Activated CD4-positive, alpha-beta T cell treated with anti-CD3 and anti-CD28 coated beads, Interleukin-2, amount 50 U/mL, for 24 hours (primary cell): Measurements from ENCODE around the gene LYZL1.
"Not testable (repeated sequence)": the region's sequence is repeated elsewhere in the genome, so short reads cannot be mapped to it uniquely, and the experiment has no call there.

Experiments
- DNase-seq, 2 donors: peaks; one replicate each; pipeline ENCODE4 v3.0.0-alpha.2; 2020; ENCODE audit warnings: low read depth in 1 of 2, low spot score in 1 of 2

The LYZL1 gene

DNA sequence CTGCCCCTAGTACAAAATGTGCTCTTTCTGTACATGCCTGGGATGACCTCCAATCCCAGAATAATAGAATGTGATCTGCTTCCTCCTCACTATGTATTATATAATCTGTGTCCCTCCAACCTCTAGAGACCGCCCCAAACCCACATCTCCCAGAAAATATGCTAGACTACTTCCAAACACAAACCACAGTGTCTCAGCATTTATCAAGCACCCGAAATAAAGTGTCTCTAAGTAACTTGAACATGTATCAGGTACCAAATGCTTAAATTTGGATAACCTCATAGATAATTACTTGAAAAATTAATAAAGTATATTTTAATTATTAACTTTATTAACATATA lies 16.1 kb downstream of the LYZL1 start:
- no peak for DNase-seq

DNA sequence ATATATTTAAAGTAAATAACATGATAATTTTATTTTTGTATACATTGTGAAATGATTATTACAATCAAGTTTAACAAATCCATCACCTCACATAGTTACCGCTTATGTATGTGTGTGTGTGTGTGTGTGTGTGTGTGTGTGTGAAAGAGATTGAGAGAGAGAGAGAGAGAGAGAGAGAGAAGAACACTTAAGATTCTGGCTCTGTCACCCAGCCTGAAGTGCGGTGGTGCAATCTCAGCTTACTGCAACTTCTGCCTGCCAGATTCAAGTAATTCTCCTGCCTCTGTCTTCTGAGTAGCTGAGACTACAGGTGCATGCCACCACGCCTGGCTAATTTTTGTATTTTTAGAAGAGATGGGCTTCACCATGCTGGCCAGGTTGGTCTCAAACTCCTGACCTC lies 17.8 kb downstream of the LYZL1 start:
- no peak for DNase-seq

DNA sequence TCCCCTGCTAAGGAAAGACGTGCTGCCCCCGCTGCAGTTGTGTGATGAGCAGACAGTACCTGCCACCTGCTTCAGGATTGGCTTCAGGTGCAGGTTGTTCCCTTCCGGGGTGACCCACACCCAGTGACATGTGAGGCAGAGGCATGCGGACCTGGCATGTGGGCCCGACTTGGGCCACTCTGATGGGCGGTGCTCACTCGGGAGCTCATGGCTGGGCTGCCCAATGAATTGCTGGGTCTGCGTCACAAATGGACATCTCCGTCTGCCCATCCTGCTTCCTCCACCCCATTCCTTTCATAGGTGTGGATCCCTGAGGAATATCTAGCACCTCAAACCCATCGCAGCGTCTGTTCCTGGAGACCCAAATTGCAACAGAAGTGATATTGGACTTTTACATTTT lies 19.3 kb downstream of the LYZL1 start:
- DNase-seq: not testable (repeated sequence)

DNA sequence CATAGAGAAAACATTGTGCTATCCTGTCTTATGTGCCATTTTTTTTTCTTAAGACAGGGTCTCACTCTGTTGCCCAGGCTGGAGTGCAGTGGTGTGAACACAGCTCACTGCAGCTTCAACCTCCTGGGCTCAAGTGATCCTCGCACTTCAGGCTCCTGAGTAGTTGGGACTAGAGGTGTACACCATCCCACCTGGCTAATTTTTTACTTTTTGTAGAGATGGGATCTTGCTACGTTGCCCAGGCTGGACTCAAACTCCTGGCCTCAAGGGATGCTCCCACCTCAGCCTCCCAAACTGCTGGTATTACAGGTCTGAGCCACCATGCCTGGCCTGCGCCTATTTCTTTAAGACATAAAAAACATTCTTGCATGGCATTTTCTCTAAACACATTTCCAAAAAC lies 20.6 kb downstream of the LYZL1 start:
- DNase-seq: no peak

DNA sequence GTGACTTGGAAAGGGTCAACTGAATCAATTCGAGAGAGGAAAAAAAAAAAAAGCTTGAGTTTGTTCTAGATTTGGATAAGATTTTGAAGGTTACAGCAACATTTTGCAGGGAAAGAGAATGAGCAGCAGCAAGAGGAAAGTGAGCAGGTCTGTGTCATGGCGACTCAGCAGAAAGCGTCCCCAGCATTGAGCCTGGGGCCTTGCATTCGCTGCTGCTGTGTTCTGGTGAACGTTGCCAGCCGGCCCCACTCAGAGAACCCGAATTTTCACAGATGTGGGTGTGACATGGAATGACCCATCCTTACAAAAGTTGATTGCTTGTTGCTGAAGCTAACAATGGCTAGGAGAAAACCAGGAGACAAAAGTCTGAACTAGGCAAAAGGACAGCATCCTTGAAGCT lies 21.6 kb downstream of the LYZL1 start:
- not testable (repeated sequence) for DNase-seq

DNA sequence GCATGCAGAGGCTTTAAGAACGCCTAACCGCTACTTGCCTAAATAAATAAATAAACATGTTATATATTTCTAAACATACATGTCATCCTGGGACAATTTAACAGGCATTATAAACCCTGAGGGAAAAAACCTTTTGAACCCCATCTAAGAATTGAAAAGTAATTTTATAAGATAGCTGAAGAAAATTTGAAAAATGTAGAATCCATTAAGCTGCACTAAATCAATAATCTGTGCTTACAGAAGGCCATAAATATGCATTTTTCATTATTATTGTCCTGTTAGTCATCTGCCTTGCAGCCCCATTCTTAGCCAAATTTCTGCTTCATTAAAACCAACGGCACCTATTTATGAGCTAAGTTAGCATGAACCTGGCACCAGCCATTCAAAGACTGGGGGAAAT lies 24.2 kb downstream of the LYZL1 start:
- no peak for DNase-seq

DNA sequence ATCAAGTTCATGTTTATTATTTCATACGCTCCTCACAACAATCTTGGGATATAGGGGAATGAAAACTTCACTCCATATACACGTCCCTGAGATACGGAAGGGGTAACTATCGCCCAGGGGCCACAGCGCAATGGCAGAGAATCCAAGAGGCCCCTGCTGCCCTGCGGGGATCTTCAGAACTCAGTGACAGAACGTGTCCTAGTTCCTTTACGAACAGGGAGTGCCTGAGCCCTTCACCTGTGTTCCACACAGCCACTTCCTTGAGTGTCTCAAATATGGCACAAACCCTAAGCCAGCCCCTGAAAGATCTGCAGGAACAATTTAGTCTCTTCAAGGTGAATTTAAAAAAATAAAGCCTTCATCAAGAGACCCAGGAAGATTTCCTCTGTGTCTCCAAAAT lies 25.9 kb downstream of the LYZL1 start:
- no peak for DNase-seq

DNA sequence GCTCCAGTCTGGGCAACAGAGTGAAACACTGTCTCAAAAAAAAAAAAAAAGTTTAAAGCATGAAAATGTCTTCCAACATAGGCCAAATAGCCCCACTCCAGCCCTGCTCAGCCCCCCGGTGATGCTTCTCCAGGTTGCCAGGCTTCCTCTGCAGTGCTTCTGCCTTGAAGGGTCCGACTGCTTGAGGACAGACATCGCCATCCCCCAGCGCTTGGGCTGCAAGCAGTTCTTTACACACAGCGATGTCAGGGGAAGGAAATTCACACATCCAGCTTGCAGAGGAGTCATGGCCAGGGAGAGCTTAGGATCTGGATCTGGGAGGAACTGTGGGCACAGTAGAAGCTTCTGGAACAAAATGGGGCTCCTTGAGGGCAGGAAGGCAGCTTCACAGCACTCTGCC lies 26.9 kb downstream of the LYZL1 start:
- DNase-seq: no peak

DNA sequence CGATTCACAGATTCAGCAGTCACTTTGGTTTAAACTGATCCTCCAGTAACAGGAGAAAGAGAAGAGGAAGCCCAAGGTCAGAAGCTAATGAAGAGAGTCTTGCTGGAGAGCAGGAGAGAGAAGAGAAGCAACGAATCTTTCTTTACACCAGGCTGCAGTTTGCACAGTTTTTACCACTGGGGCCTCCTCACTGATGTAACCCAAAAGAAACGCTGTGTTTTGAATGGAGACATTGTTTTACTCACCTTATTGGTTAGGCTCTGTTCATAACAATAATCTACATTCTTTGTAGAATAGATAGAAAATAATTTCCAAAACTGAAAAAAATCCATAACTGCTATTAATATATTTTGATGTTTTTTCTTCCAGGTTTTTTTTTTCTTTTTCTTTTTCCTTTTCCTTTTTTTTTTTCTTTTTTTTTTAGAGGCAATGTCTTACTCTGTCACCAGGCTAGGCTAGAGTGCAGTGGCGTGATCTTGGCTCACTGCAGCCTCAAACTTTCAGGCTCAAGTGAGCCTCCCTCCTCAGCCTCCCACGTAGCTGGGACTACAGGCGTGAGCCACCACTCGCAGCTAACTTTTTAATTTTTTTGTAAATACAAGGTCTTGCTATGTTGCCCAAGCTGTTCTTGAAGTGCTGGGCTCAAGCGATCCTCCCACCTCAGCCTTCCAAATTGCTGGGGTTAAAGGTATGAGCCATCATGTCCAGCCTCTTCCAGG lies 27.6 kb downstream of the LYZL1 start:
- no peak for DNase-seq

DNA sequence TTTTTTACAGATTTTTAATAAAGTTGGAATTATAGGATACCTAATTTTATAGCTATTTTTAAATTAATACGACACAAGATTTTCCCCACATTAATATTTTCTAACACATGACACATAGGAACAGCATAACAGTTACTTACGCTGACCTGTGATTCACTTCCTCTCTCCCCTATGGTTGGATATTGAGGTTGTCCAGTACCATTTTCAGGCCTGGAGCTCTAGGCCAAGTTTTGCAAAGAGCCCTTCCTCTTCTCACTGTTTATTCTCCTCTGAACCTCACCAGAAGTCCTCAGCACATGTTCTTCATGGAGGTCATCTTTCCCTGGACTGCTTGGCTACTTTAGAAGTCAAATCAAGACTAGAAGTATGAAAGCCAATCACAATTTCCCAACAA lies 28.2 kb downstream of the LYZL1 start:
- no peak for DNase-seq

DNA sequence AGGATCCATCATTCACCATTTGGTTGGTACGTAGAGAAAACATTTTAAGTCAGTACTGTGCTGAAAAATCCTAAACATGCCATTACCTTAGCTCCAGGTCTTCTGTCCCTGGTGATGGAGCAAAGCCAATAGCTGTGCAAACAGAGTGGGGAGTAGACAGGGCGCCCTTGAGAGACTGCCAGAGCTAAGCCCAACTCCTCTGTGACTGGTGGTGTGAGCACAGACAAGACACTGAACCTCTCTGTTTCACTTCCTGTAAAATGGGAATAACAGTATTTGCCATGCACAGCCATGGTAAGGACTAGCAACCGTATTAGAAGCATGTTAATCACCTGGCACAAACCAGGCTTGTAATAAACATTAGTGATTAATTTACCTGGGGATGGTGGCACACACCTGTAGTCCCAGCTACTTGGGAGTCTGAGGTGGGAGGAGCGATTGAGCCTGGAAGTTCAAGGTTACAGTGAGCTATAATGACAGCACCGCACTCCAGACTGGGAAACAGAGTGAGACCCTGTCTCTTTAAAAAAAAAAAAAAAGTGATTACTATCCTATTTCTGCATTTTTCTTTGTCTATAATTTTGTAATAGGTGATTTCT lies 28.7 kb downstream of the LYZL1 start:
- no peak for DNase-seq

DNA sequence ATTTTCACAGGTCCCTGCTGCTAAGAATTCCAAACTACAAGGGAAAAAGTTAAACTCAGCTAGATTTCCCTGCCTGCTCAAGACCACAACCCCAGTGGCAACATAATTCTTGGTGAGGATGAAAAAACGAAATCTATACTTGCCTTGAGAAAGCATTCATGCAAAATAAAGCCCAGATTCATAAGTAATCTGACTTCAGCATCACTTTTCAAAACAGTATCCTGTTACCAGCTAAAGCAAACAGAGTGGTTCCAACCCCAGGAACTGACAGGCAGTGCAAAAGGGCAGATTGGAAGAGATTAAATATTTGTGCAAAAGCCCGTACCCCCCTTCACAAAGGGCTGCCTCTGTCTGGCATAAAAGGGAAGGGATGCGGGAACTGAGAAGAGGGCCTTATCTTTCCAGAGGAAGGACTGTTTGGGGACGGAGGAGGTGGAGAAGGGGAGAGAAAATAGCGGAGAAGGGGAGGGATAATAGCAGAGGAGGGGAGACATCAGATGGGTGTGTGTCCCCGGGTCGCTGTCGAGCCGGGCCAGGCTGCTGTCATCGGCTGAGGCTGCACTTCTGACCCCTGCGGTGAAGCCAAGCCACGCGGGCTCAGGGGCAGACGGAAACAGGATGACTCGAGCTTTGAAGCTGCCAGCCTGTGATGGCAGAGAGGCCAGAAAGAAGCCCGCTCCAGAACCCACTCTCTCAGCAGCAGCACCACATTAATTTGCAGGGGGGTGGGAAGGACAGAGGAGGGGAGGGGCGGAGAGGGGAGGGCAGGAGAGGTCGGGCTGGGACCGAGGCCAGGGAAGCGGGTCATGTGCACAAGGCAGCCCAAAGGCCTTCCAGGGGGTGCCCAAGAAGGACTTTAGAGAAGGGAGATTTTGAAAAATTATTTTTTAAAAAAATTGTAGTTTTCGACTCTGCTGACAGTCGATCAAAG lies 29.5 kb downstream of the LYZL1 start:
- DNase-seq: not testable (repeated sequence)

DNA sequence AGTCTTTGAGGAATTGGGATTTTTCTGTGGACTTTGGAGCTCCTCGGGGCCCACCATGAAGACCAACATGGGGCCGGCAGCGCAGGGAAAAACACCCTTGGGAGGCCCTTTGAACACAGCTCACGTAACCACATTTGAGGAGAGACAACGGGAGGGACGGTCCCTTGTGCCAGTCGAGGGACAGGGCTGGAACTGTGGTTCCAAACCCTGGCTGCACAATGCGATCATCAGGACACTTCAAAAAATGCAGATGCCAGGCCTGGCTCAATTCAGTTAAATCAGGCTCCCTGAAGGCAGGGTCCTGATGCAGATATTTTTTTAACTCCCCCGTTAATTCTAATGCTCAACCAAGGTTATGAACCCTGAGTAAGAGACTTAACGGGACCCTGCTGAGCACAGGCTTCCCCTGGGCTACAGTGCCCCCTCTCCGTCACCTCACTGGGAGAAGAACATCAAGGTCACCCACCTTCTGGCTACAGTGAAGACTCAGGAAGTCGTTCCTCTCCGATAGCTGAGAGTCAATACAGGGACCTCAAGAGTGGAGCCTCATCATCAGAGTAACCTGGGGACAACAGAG lies 30.4 kb downstream of the LYZL1 start:
- no peak for DNase-seq

DNA sequence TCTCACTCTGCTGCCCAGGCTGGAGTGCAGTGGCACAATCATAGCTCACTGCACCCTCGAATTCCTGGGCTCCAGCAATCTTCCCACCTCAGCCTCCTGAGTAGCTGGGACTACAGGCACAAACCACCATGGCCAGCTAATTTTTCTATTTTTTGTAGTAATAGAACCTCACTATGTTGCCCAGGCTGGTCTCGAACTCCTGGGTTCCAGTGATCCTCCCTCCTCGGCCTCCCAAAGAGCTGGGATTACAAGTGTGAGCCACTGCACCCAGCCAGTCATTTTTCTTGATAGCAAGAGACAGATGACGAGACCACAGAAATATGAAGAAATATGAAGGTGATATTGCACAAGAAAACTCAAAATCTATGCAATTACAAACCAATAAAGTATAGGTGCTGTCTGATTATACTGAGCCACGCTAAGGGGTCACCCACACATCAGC lies 31.8 kb downstream of the LYZL1 start:
- DNase-seq: not testable (repeated sequence)

DNA sequence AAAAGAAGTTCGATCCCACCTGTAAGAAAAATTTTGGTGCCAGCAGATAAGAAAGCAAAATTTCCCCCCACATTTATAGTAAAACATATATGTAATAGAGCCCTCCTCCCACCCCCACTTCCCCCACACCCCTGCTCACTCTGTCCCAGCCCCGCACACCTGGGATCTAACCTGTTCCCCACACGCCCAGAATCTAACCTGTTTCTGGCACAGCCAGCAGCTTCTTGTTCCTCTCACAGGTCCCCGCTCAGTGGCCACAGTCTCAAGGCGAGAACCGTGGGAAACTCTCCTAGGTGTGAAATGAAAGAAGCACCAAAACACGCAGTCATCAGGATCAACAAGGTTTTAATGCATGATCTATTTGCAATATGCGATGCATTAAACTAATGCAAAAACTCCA lies 32.8 kb downstream of the LYZL1 start:
- no peak for DNase-seq

DNA sequence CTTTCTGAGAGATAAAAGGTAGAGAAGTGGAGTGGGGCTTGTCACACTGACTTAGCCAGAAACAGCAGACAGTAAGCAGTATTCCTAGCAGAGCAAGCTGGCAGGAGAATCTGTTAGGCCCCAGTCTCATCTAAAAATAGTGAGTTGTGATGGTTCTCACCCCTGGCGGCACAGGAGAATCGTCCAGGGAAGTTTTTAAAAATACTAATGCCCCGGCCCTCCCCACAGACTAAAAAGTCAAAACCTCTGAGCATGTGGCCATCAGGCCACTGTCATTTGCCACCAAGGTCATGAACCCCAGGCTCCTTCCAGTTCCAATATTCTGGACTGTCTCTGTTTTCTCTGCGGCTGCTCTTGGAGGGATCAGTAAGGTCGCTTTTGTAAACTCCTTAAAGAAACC lies 34.0 kb downstream of the LYZL1 start:
- no peak for DNase-seq

DNA sequence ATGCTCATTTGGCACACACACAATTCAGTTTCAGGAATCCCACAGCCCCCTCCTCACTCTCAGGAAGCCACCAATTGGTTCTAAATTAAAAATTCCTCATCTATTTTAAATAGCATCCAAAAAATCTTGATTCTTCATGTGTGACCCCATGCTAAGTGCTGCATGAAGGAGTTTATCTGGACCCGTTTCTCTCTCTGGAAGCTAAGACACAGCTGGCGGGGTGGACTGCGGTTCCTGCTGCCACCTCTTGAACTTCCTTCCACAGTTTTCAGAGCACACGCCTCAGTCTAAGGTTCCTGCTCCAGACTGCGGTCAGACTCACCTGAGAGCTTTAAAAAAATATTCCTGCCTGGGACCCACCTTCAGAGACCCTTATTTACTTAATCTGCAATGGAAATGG lies 34.5 kb downstream of the LYZL1 start:
- no peak for DNase-seq

DNA sequence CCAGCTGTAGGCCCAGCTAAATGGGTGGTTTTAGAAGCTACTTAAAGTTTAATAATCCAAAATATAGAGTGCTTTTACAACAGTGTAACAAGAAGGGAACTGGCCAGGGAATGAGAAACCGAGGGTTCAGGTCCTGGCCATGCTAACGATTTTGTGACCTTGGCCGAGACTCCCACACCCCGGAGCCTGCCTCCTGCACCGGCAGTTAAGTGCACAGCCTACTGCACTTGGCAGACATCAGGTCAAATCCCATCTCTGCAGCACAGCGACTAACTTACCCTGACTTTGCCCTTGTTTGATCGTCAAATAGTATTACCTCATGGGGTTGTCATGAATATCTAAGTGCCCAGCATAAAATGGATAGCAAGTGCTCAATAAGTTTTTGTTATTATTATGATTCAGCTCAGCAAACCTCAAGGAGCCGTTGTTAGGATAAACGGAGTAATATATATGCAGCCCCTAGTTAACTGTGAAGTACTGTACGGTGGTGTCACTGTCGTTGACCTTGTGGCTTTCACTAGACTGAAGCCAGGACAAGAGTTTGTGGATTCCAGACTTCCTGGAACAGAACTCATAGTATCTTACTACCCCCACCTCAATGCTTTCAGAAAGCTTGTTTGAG lies 35.5 kb downstream of the LYZL1 start:
- no peak for DNase-seq

DNA sequence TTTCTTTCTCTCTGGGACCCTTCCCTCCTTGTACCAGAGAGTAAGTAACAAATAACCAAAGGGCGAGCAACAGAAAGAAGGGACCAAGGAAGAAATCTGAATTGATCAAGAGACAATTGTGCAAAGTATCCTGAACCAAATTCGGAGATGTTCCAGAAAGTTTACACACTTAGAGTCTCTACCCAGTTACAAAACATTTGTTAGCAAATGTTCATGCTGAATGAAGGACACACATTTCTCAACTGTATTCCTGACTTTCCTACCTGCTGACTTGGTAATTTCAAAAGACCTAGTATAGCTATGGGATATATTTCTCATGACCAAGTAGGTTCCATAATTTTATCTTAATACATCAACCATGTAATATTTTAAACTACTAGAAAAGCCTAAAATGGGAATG lies 37.4 kb downstream of the LYZL1 start:
- no peak for DNase-seq

DNA sequence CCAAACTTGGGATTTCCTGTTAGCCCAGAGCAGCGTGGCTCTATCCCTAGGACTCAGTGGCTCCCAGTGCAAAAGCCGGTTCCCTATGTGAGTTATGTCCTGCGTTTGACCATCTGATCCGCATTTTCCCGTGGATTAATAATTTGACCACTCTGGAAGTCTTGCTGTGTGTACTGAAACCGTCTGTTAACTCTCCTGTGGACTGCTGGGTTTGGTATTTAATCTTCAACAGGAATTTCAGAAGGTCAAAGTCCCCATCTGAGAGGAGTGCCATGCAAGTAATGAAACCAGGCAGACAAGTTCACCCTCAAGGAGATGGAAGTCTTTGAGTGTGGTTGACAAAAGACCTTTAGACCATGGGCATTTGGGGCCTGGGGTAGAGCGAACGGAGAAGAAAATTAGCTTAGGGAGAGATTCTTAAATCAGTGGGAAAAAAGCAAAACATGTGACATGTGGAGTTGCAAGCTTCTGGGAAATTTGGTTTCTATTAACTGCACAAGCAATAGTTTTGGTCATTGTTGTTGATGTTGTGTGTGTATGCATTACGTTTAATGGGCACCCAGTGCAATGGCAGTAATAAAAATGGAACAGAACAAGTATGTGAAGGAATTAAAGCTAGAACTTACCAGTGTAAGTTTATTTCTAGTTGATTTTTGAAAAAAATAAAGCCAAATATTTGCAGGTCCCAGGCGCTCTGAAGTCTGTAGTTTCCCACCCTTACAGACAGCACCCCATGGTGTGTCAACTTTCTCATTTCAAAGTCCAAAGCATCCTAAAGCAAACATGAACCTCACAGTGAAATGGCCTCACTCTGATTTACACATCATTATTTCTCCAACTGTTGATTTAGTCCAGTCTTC lies 38.2 kb downstream of the LYZL1 start:
- DNase-seq: no peak

DNA sequence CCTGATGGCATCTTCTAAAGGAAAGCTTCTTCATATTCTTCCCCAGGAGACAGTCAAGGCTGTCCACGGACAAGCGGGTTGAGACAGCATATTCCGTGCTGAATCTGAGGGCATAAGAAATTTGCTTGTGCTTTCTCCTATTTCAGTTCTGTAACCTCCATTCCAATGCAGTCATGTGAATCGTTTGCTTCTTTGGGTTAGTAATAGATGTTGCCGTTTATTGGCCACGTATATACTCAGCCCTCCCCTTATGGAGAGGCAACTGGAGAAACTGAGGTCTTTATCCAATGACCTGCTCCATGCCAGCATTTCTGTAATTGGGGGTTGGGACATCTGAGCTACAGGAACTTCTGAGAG lies 38.9 kb downstream of the LYZL1 start:
- DNase-seq: no peak
